ENCODE measurements around the gene CCDC17.

The CCDC17 gene

GRCh38 chr1:45623972-45624371, at the start of gene CCDC17:
Gene CCDC17 (minus strand): TSS chr1:45624054. CDS start chr1:45623909, 145 bp downstream.
- DNase-seq, result no peak

GRCh38 chr1:45669859-45670655, 46.2 kb upstream of the CCDC17 start:
- DNase-seq, result no peak

GRCh38 chr1:45669379-45669778, 45.5 kb upstream of the CCDC17 start:
- no peak for DNase-seq

GRCh38 chr1:45668526-45668925, 44.7 kb upstream of the CCDC17 start:
- no peak for DNase-seq

- DNase-seq, result no peak
Observed at GRCh38 chr1:45667321-45668111, 43.7 kb upstream of the CCDC17 start.

GRCh38 chr1:45666836-45667235, 43.0 kb upstream of the CCDC17 start:
- no peak for DNase-seq

- no peak for DNase-seq
Observed at GRCh38 chr1:45660336-45660735, 36.5 kb upstream of the CCDC17 start.

- no peak for DNase-seq
Observed at GRCh38 chr1:45659222-45659621, 35.4 kb upstream of the CCDC17 start.

- no peak for DNase-seq
Observed at GRCh38 chr1:45658171-45658570, 34.3 kb upstream of the CCDC17 start.

- DNase-seq, result no peak
Observed at GRCh38 chr1:45656573-45657226, 32.8 kb upstream of the CCDC17 start.

GRCh38 chr1:45654540-45655280, 30.9 kb upstream of the CCDC17 start:
- no peak for DNase-seq

GRCh38 chr1:45647248-45648021, 23.6 kb upstream of the CCDC17 start:
- DNase-seq, result no peak

- DNase-seq, result no peak
Observed at GRCh38 chr1:45644661-45645060, 20.8 kb upstream of the CCDC17 start.

GRCh38 chr1:45643978-45644377, 20.1 kb upstream of the CCDC17 start:
- no peak for DNase-seq

- no peak for DNase-seq
Observed at GRCh38 chr1:45643321-45643720, 19.5 kb upstream of the CCDC17 start.

GRCh38 chr1:45640293-45640692, 16.4 kb upstream of the CCDC17 start:
- no peak for DNase-seq

- DNase-seq, result no peak
Observed at GRCh38 chr1:45635211-45635610, 11.4 kb upstream of the CCDC17 start.

GRCh38 chr1:45630429-45630828, 6.6 kb upstream of the CCDC17 start:
- DNase-seq, result no peak

- DNase-seq, result no peak
Observed at GRCh38 chr1:45629035-45629434, 5.2 kb upstream of the CCDC17 start.

GRCh38 chr1:45622524-45623394, 1.1 kb downstream of the CCDC17 start:
- DNase-seq, result no peak

GRCh38 chr1:45621895-45622523, 1.8 kb downstream of the CCDC17 start:
- no peak for DNase-seq
